ENCODE data around the gene CCDC30.

DNA sequence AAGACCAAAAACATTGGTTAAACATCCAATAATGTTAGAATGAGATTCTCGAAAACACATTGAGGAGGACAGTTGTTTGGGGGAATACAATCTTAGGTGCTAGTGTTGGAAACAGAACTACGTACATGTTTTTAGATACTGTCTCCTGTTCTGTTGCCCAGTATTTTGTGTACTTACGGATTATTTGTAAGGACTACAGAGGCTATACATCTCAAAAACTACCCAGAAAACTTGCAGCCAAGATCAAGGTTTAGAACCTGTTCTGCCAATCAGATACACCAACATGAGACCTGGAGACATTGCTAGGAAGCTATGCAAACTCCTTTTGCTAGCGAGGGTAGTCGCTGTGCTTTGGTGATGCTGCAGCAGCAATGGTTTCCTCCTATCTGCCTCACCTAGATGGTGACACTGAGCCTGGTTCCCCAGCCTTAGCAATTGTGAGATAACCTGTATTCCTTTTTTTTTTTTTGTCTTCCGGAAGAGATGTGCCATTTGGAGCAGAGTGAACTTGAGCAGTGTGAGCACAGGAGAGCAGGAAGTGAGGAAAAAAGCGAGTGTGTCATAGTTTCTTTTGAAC lies 240.9 kb downstream of the CCDC30 start:
- TF ChIP-seq EZH2 (IDR thresholded peaks at IDR 0.05; ENCODE audit: insufficient read depth, poor library complexity, severe bottlenecking) (no peak), EZH2phosphoT487 (IDR thresholded peaks at IDR 0.05; ENCODE audit: insufficient read depth, low read depth) (no peak)
